T-helper 1 cell (primary cell): ENCODE data around the gene OSM.
A peak's percentile ranks its signal among the peaks of the same experiment; 100 is the strongest.
"Not testable (repeated sequence)": the region's sequence is repeated elsewhere in the genome, so short reads cannot be mapped to it uniquely, and the experiment has no call there.

ENCODE experiments used
- DNase-seq, 5 donors: peaks; one replicate each; pipeline ENCODE4 v3.0.0-alpha.2; 2012 to 2020

Gene OSM

GRCh38 chr22:30225220-30225927 is 41.3 kb downstream of the OSM start:
- no peak for DNase-seq

GRCh38 chr22:30224161-30224857 is 42.3 kb downstream of the OSM start:
- DNase-seq, result no peak

- DNase-seq, result no peak
Observed at GRCh38 chr22:30223303-30223702, 43.3 kb downstream of the OSM start.

GRCh38 chr22:30222321-30222720 is 44.3 kb downstream of the OSM start:
- no peak for DNase-seq

- peak; percentile 22 to 84 (median 33) for DNase-seq
Observed at GRCh38 chr22:30221121-30221992, 45.3 kb downstream of the OSM start.

GRCh38 chr22:30220338-30221012 is 46.2 kb downstream of the OSM start:
- DNase-seq, result no peak

GRCh38 chr22:30219668-30220278 is 46.9 kb downstream of the OSM start:
- no peak for DNase-seq

- no peak for DNase-seq
Observed at GRCh38 chr22:30219049-30219654, 47.5 kb downstream of the OSM start.

- DNase-seq, result no peak
Observed at GRCh38 chr22:30217698-30218560, 48.7 kb downstream of the OSM start.

GRCh38 chr22:30216710-30217109 is 49.9 kb downstream of the OSM start:
- DNase-seq, result no peak

- not testable (repeated sequence) for DNase-seq
Observed at GRCh38 chr22:30216272-30216671, 50.4 kb downstream of the OSM start.

- DNase-seq, result no peak
Observed at GRCh38 chr22:30214703-30215407, 51.8 kb downstream of the OSM start.

- DNase-seq, result no peak
Observed at GRCh38 chr22:30212996-30213441, 53.6 kb downstream of the OSM start.
